Measurements from ENCODE around the gene MICALL2.

The MICALL2 gene

DNA sequence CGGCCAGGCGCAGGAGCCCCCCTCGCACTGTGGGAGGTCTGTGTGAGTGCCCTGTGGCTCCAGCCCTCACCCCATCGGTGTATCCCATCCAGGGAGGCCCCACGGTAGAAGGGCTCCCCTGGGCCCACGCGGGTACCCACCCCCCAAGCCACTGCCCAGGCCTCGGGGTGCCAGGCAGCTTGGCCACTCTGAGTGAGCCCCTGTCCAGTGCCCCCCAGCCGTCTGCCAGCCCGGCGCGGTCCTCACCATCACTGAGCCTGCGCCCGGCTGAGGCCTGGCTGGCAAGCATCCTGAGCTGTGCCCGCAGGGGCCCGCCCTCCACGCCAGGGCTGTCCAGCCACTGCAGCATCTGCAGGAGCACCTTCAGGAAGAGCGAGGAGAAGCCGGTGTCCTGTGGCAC lies 19.2 kb upstream of the MICALL2 start:
- ChIA-PET POLR2A (no interaction called here), CTCF (interaction anchor here (0.7 kb wide), 1 partner anchor 739 kb away, joined by 3 read pairs; no protein-coding TSS in a partner anchor)
- TF ChIP-seq ZNF791 (tag by site-specific recombination; IDR thresholded peaks at IDR 0.05) (no peak), BCL11A (tag by site-specific recombination; IDR thresholded peaks at IDR 0.05; ENCODE audit: low read depth) (no peak), ZNF433 (tag by site-specific recombination; IDR thresholded peaks at IDR 0.05; ENCODE audit: low read depth) (no peak)
- H3K4me3 ChIP-seq (ENCODE audit: low read depth, low read length), result no peak overlapping the region
- no peaks in the 10 kb centered on the region for H3K9me3 ChIP-seq (ENCODE audit: control insufficient read depth, insufficient read depth, low read depth, low read length)
- no peak overlapping the region for H3K27ac ChIP-seq (ENCODE audit: extremely low read depth, low read depth, low read length)
- no peaks in the 10 kb centered on the region for H3K4me1 ChIP-seq (ENCODE audit: control insufficient read depth, insufficient read depth, low read length)
- H3K36me3 ChIP-seq (ENCODE audit: control insufficient read depth in 2 of 2, insufficient read depth in 1 of 2, low read length in 2 of 2), result peaks cover 0 to 71% of the 10 kb centered on the region in 2 experiments; a peak in 1 of 3 replicates

- CTCF ChIA-PET, result no interaction called here
These were observed 17.6 kb upstream of the MICALL2 start for GRCh38 chr7:1476859-1477258.

DNA sequence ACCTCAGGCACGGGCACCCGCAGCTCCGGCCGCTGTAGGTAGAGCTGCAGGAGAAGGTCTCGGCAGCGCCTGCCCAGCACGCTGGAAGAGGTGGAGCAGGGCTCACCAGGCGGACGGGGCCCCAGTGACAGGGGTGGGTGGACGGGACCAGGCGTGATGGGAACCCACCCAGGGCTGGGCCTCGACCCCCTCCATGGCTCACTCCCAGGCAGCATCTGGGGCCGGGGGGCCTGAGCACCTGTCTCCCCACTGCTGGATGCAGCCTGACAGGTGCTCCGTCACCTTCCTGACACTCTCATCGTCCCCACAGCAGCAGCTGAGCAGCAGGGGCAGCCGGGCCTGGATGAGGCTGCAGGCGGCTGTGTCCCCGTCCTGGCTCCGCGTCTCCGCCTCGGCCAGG lies 16.7 kb upstream of the MICALL2 start:
- no peak overlapping the region for H3K27ac ChIP-seq (ENCODE audit: extremely low read depth, low read depth, low read length)
- H3K36me3 ChIP-seq (ENCODE audit: control insufficient read depth in 2 of 2, insufficient read depth in 1 of 2, low read length in 2 of 2), result peaks cover 0 to 72% of the 10 kb centered on the region in 2 experiments; a peak in 2 of 3 replicates
- ChIA-PET CTCF (interaction anchor here (0.6 to 1.2 kb wide), 2 partner anchors 12 to 53 kb away, joined by 3 to 4 read pairs; no protein-coding TSS in a partner anchor), POLR2A (interaction anchor here (0.6 to 1.1 kb wide), 2 partner anchors 9 to 63 kb away, joined by 3 to 6 read pairs; no protein-coding TSS in a partner anchor)
- no peak overlapping the region for H3K4me3 ChIP-seq (ENCODE audit: low read depth, low read length)
- no peak for TF ChIP-seq ZNF292 (tag by site-specific recombination; IDR thresholded peaks at IDR 0.05; ENCODE audit: borderline replicate concordance, low read depth)
- no peak for TF ChIP-seq ZNF544 (tag by site-specific recombination; IDR thresholded peaks at IDR 0.05)
- no peak for TF ChIP-seq ZNF513 (tag by site-specific recombination; IDR thresholded peaks at IDR 0.05)
- no peak for TF ChIP-seq ZNF175 (tag by site-specific recombination; IDR thresholded peaks at IDR 0.05)
- no peak for TF ChIP-seq ZNF114 (tag by site-specific recombination; IDR thresholded peaks at IDR 0.05)
- no peak for TF ChIP-seq ZNF658 (tag by site-specific recombination; IDR thresholded peaks at IDR 0.05)
- TF ChIP-seq, protein P1, sequence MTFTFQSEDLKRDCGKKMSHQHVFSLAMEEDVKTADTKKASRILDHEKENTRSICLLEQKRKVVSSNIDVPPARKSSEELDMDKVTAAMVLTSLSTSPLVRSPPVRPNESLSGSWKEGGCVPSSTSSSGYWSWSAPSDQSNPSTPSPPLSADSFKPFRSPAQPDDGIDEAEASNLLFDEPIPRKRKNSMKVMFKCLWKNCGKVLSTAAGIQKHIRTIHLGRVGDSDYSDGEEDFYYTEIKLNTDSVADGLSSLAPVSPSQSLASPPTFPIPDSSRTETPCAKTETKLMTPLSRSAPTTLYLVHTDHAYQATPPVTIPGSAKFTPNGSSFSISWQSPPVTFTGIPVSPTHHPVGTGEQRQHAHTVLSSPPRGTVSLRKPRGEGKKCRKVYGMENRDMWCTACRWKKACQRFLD (tag by site-specific recombination; IDR thresholded peaks at IDR 0.05), result no peak
- TF ChIP-seq ZNF514 (tag by site-specific recombination; IDR thresholded peaks at IDR 0.05), result no peak
- TF ChIP-seq ZNF768 (tag by site-specific recombination; IDR thresholded peaks at IDR 0.05), result no peak
- no peak for TF ChIP-seq ZNF169 (tag by site-specific recombination; IDR thresholded peaks at IDR 0.05)
- no peak for TF ChIP-seq PRDM10 (tag by site-specific recombination; IDR thresholded peaks at IDR 0.05)
- no peak for TF ChIP-seq ZSCAN23 (tag by site-specific recombination; IDR thresholded peaks at IDR 0.05)
- no peak for TF ChIP-seq RBAK (tag by site-specific recombination; IDR thresholded peaks at IDR 0.05)
- no peaks in the 10 kb centered on the region for H3K9me3 ChIP-seq (ENCODE audit: control insufficient read depth, insufficient read depth, low read depth, low read length)
- no peaks in the 10 kb centered on the region for H3K4me1 ChIP-seq (ENCODE audit: control insufficient read depth, insufficient read depth, low read length)

More at GRCh38 chr7:1476859-1477258, 17.6 kb upstream of the MICALL2 start:
- H3K9me3 ChIP-seq (ENCODE audit: control insufficient read depth, insufficient read depth, low read depth, low read length), result no peaks in the 10 kb centered on the region
- H3K4me3 ChIP-seq (ENCODE audit: low read depth, low read length), result no peak overlapping the region
- H3K36me3 ChIP-seq (ENCODE audit: control insufficient read depth in 2 of 2, insufficient read depth in 1 of 2, low read length in 2 of 2), result peaks cover 0 to 71% of the 10 kb centered on the region in 2 experiments; a peak in 2 of 3 replicates
- H3K27ac ChIP-seq (ENCODE audit: extremely low read depth, low read depth, low read length), result no peak overlapping the region
- POLR2A ChIA-PET, result interaction anchor here (0.6 to 1.1 kb wide), 2 partner anchors 10 to 64 kb away, joined by 3 to 6 read pairs; no protein-coding TSS in a partner anchor
- H3K4me1 ChIP-seq (ENCODE audit: control insufficient read depth, insufficient read depth, low read length), result no peaks in the 10 kb centered on the region
- no peak for TF ChIP-seq KLF1 (tag by site-specific recombination; IDR thresholded peaks at IDR 0.05)
- no peak for TF ChIP-seq ZNF621 (tag by site-specific recombination; IDR thresholded peaks at IDR 0.05)
- no peak for TF ChIP-seq ZNF623 (tag by site-specific recombination; IDR thresholded peaks at IDR 0.05)
- no peak for TF ChIP-seq YY1 (tag by site-specific recombination; IDR thresholded peaks at IDR 0.05)
- TF ChIP-seq, protein P2, sequence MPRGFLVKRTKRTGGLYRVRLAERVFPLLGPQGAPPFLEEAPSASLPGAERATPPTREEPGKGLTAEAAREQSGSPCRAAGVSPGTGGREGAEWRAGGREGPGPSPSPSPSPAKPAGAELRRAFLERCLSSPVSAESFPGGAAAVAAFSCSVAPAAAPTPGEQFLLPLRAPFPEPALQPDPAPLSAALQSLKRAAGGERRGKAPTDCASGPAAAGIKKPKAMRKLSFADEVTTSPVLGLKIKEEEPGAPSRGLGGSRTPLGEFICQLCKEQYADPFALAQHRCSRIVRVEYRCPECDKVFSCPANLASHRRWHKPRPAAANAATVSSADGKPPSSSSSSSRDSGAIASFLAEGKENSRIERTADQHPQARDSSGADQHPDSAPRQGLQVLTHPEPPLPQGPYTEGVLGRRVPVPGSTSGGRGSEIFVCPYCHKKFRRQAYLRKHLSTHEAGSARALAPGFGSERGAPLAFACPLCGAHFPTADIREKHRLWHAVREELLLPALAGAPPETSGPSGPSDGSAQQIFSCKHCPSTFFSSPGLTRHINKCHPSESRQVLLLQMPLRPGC (tag by site-specific recombination; IDR thresholded peaks at IDR 0.05), result no peak
- no peak for TF ChIP-seq REPIN1 (tag by site-specific recombination; IDR thresholded peaks at IDR 0.05; ENCODE audit: low read depth)

Data from HEK293 (cell line).